ENCODE measurements around the gene UAP1L1.
A peak's percentile ranks its signal among the peaks of the same experiment; 100 is the strongest.

Gene UAP1L1

GRCh38 chr9:137128158-137128861 lies 51.0 kb downstream of the UAP1L1 start:
- TF ChIP-seq, protein P1, sequence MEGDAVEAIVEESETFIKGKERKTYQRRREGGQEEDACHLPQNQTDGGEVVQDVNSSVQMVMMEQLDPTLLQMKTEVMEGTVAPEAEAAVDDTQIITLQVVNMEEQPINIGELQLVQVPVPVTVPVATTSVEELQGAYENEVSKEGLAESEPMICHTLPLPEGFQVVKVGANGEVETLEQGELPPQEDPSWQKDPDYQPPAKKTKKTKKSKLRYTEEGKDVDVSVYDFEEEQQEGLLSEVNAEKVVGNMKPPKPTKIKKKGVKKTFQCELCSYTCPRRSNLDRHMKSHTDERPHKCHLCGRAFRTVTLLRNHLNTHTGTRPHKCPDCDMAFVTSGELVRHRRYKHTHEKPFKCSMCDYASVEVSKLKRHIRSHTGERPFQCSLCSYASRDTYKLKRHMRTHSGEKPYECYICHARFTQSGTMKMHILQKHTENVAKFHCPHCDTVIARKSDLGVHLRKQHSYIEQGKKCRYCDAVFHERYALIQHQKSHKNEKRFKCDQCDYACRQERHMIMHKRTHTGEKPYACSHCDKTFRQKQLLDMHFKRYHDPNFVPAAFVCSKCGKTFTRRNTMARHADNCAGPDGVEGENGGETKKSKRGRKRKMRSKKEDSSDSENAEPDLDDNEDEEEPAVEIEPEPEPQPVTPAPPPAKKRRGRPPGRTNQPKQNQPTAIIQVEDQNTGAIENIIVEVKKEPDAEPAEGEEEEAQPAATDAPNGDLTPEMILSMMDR (IDR thresholded peaks at IDR 0.05; ENCODE audit: low read depth, low read length): no peak
- no peak for DNase-seq (ENCODE audit: extremely low read depth, low read depth)

DNA sequence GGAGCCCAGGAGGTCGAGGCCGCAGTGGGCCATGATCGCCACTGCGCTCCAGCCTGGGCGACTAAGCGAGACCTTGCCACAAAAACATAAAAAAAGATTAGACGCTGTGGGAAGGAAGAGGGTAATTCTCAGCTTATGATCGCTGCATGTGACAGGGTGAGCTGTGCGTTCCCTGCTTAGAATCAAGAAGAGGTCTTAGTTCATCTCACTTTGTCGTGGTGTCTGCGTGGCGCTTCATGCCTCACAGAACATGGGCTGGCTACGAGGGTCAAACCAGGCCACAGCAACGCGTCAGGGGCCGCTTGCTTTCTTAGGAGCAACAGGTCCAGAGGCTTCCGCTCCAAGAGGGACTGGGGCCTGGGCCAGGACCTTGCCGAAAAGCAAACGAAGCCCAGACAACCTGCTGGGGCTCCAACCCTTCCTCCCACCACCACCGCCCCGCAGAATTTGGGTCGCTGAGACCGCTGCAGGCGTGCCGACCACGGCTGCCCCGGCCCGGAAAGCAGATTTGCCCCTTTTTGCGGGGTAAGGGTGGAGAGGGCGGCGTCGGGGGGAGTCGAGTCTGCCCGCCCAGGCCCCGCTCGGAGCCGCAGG lies 51.6 kb downstream of the UAP1L1 start:
- DNase-seq (ENCODE audit: extremely low read depth, low read depth): no peak
- TF ChIP-seq, protein P1 (IDR thresholded peaks at IDR 0.05; ENCODE audit: low read depth, low read length): no peak

DNA sequence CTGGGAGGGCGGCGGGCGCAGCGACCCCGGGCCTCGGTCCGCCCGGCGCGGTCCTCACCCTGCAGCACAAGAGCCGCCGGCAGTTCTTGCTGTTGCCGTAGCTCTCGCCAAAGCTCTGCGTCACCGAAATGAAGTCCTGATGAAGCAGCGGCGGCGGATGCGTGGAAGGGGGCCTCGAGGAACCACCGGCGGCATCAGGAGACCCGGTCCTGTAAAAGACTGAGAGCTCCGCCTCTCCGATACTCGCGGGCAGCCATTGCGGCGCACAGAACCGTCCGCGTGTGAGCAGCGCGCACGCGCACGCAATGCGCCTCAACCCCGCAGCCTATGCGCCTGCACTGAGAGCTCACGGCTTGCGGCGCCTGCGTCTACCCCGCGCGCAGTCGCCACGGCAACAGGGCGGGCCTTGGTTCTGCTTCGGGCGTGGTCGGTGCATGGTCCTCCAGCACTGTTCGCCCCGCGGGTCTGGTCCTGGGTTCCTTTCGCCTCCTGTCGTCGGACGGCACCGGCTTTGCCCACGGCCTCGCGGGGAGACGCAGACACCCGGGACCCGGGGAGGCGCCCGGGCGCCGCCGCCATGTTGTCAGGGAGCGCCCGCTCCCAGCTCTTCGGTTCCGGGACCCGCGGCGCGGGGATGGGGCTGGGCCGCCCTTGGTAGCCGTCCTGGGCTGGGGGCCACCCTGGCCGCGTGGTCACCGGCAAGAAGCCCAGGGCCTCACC lies 52.3 kb downstream of the UAP1L1 start:
- TF ChIP-seq, protein P1 (IDR thresholded peaks at IDR 0.05; ENCODE audit: low read depth, low read length): no peak

GRCh38 chr9:137130176-137130755 lies 52.9 kb downstream of the UAP1L1 start:
- DNase-seq (ENCODE audit: extremely low read depth, low read depth): no peak
- TF ChIP-seq, protein P1 (IDR thresholded peaks at IDR 0.05; ENCODE audit: low read depth, low read length): no peak

More for the DNA sequence above, 52.3 kb downstream of the UAP1L1 start:
- peak; percentile 75 for DNase-seq (ENCODE audit: extremely low read depth, low read depth)
